Esophagus squamous epithelium (tissue), 4 donors: ENCODE results near the gene MST1R.

ENCODE experiments used
- CTCF ChIP-seq, 6 experiments: fragments of 450-650 bp in 4 of 6; fragments of 200-600 bp in 2 of 6; sonication (generic) in 2 of 6; IDR thresholded peaks; one replicate each; pipeline ENCODE4 v1.5.1; 2016 to 2019; ENCODE audit warnings: antibody characterized with exemption in 6 of 6, mild to moderate bottlenecking in 4 of 6, moderate library complexity in 4 of 6
- POLR2A ChIP-seq, 4 donors: fragments of 450-650 bp; IDR thresholded peaks; one replicate each; pipeline ENCODE4 v1.6.1; 2017; ENCODE audit warnings: antibody characterized with exemption in 4 of 4, mild to moderate bottlenecking in 4 of 4, moderate library complexity in 3 of 4

- no peak for TF ChIP-seq CTCF (IDR thresholded peaks at IDR 0.05)
- TF ChIP-seq POLR2A (IDR thresholded peaks at IDR 0.05), result no peak
Observed at GRCh38 chr3:49940667-49941249, 37.1 kb upstream of the MST1R start.
